CD4-positive, alpha-beta T cell (primary cell): ENCODE results near the gene TMEM114. TPM values are rescaled to one million over a fixed set of nuclear protein-coding genes. Genes with fewer than 3 reads are reported as not detected.

ENCODE experiments used
- ATAC-seq: fragments of 200-7000 bp; cut with Tn5 transposase; one replicate; pipeline ENCODE4 v1.10.0; 2022; ENCODE audit warnings: mild to moderate bottlenecking; ENCODE audit not compliant: poor library complexity
- CTCF ChIA-PET: fragments of 350-600 bp; sonication (Branson Sonifier 250); formaldehyde crosslinking; loops from one replicate; lab custom pipeline; 2021; ENCODE audit warnings: antibody characterized with exemption, inconsistent platforms; lab: Charles Lee
- POLR2A ChIA-PET: fragments of 350-600 bp; sonication (Branson Sonifier 250); formaldehyde crosslinking; loops from one replicate; lab custom pipeline; 2021; ENCODE audit warnings: antibody characterized with exemption, inconsistent platforms; lab: Charles Lee
- DNase-seq, 14 experiments: peaks; one replicate each; pipeline ENCODE4 v3.0.0-alpha.2; 2013 to 2020; ENCODE audit warnings: mixed read lengths in 2 of 14
- H3K27ac ChIP-seq, 2 donors: one replicate each; pipeline versions ENCODE4 v1.5.1 to v1.7.0; 2013; ENCODE audit warnings: low read length in 2 of 2, low read depth in 1 of 2, mild to moderate bottlenecking in 1 of 2
- H3K27me3 ChIP-seq, 2 experiments: 1 replicate in 1 of 2; 2 replicates in 1 of 2; pipeline versions ENCODE4 v1.6.1 to v1.7.0; 2013; ENCODE audit warnings: low read length in 2 of 2, control low read depth in 1 of 2, mild to moderate bottlenecking in 1 of 2, moderate library complexity in 1 of 2; ENCODE audit not compliant: insufficient read depth in 2 of 2, control insufficient read depth in 1 of 2
- H3K36me3 ChIP-seq: one replicate; pipeline ENCODE4 v1.6.1; 2013; ENCODE audit warnings: low read length, control low read depth; ENCODE audit not compliant: insufficient read depth
- H3K4me1 ChIP-seq: one replicate; pipeline ENCODE4 v1.6.1; 2013; ENCODE audit warnings: low read length, control low read depth; ENCODE audit not compliant: insufficient read depth
- H3K4me3 ChIP-seq: one replicate; pipeline ENCODE4 v1.5.1; 2013; ENCODE audit warnings: mild to moderate bottlenecking, low read length, moderate library complexity
- H3K9me3 ChIP-seq, 2 experiments: 1 replicate in 1 of 2; 2 replicates in 1 of 2; pipeline versions ENCODE4 v1.6.1 to v1.7.0; 2013; ENCODE audit warnings: low read length in 2 of 2, mild to moderate bottlenecking in 2 of 2, control low read depth in 1 of 2, moderate library complexity in 1 of 2; ENCODE audit not compliant: control insufficient read depth in 1 of 2, insufficient read depth in 1 of 2
- H3K27ac Mint-ChIP-seq: one replicate; pipeline ENCODE4 v1.8.0; 2020; ENCODE audit warnings: mixed read lengths
- H3K27me3 Mint-ChIP-seq: one replicate; pipeline ENCODE4 v1.8.0; 2021; ENCODE audit warnings: mixed read lengths
- H3K36me3 Mint-ChIP-seq: one replicate; pipeline ENCODE4 v1.8.0; 2021; ENCODE audit warnings: low read depth, mixed read lengths
- H3K4me1 Mint-ChIP-seq: one replicate; pipeline ENCODE4 v1.8.0; 2021; ENCODE audit warnings: low read depth, mixed read lengths
- H3K4me3 Mint-ChIP-seq: one replicate; pipeline ENCODE4 v1.8.0; 2020; ENCODE audit warnings: mild to moderate bottlenecking, mixed read lengths
- H3K9me3 Mint-ChIP-seq: one replicate; pipeline ENCODE4 v1.8.0; 2020; ENCODE audit warnings: mixed read lengths
- CTCF ChIP-seq: fragments of 200-600 bp; IDR thresholded peaks from one replicate; pipeline ENCODE4 v1.8.0; 2022; ENCODE audit warnings: antibody characterized with exemption, mild to moderate bottlenecking
- intact Hi-C, 2 experiments: fragments of 100-400 bp; cut with DNase I in 1 of 2; cut with micrococcal nuclease in 1 of 2; formaldehyde crosslinking; loops; one replicate each; pipeline versions ENCODE4 v1.15.1 to v1.9.0; 2023 to 2025; cut with DNase I, micrococcal nuclease
- total RNA-seq, 174 experiments: library from RNA in 2 of 174; stranded (reverse) in 2 of 174; gene quantifications; one replicate each; pipeline ENCODE4 v1.2.3 and lab custom pipeline; 2021 to 2026

Gene TMEM114
- total RNA-seq, 2 experiments from 2014 or later = not detected

GRCh38 chr16:8583732-8584131 lies 6.6 kb downstream of the TMEM114 start:
- ChIA-PET CTCF (no interaction called here), POLR2A (interaction anchor here (0.6 kb wide), 1 partner anchor 414 kb away, joined by 3 read pairs; no protein-coding TSS in a partner anchor)
- Mint-ChIP-seq H3K4me1 (peaks cover 4% of the 10 kb centered on the region), H3K36me3 (no peaks in the 10 kb centered on the region), H3K9me3 (no peaks in the 10 kb centered on the region), H3K27ac (no peak overlapping the region), H3K27me3 (peaks cover 44% of the 10 kb centered on the region), H3K4me3 (no peak overlapping the region)
- H3K4me3 ChIP-seq = no peak overlapping the region
- no peak overlapping the region for H3K27ac ChIP-seq
- ATAC-seq = no peak
- no peak for TF ChIP-seq CTCF
- no peaks in the 10 kb centered on the region for H3K36me3 ChIP-seq
- H3K9me3 ChIP-seq = peaks cover 0 to 3% of the 10 kb centered on the region in 2 experiments
- H3K27me3 ChIP-seq = peaks cover 12 to 23% of the 10 kb centered on the region in 2 experiments
- H3K4me1 ChIP-seq = peaks cover 3% of the 10 kb centered on the region
- intact Hi-C loops = no loop called here
- DNase-seq = no peak

- Mint-ChIP-seq H3K27ac (no peak overlapping the region), H3K4me3 (no peak overlapping the region), H3K27me3 (peaks cover 39% of the 10 kb centered on the region), H3K9me3 (no peaks in the 10 kb centered on the region), H3K4me1 (no peaks in the 10 kb centered on the region), H3K36me3 (no peaks in the 10 kb centered on the region)
- no peak overlapping the region for H3K27ac ChIP-seq
- intact Hi-C loops = no loop called here
- ATAC-seq = no peak
- H3K27me3 ChIP-seq = peaks cover 7 to 21% of the 10 kb centered on the region in 2 experiments
- H3K4me1 ChIP-seq = peaks cover 3% of the 10 kb centered on the region
- ChIA-PET POLR2A (interaction anchor here (0.6 kb wide), 1 partner anchor 415 kb away, joined by 3 read pairs; no protein-coding TSS in a partner anchor), CTCF (no interaction called here)
- no peak for TF ChIP-seq CTCF
- no peaks in the 10 kb centered on the region for H3K36me3 ChIP-seq
- no peak for DNase-seq
- H3K4me3 ChIP-seq = no peak overlapping the region
- H3K9me3 ChIP-seq = peaks cover 0 to 3% of the 10 kb centered on the region in 2 experiments
These were observed 7.1 kb downstream of the TMEM114 start for GRCh38 chr16:8583199-8583598.

GRCh38 chr16:8581831-8582580 lies 8.3 kb downstream of the TMEM114 start:
- TF ChIP-seq CTCF = no peak
- Histone ChIP-seq H3K36me3 (no peaks in the 10 kb centered on the region), H3K27ac (no peak overlapping the region), H3K27me3 (peaks cover 0 to 10% of the 10 kb centered on the region in 2 experiments), H3K9me3 (peaks cover 0 to 3% of the 10 kb centered on the region in 2 experiments), H3K4me1 (peaks cover 3% of the 10 kb centered on the region), H3K4me3 (no peak overlapping the region)
- Mint-ChIP-seq H3K27me3 (peaks cover 29% of the 10 kb centered on the region), H3K36me3 (no peaks in the 10 kb centered on the region), H3K4me3 (no peak overlapping the region), H3K4me1 (no peaks in the 10 kb centered on the region), H3K27ac (no peak overlapping the region), H3K9me3 (no peaks in the 10 kb centered on the region)
- ChIA-PET CTCF (no interaction called here), POLR2A (no interaction called here)
- intact Hi-C loops = no loop called here
- no peak for ATAC-seq
- DNase-seq = no peak
